IPS-NIHi11 (cell line): ENCODE results near the gene METRN.
A peak's percentile ranks its signal among the peaks of the same experiment; 100 is the strongest.

Experiments used
- DNase-seq: peaks from one replicate; pipeline ENCODE4 v3.0.0; 2012; ENCODE audit warnings: mixed read lengths, low spot score

The METRN gene

DNA sequence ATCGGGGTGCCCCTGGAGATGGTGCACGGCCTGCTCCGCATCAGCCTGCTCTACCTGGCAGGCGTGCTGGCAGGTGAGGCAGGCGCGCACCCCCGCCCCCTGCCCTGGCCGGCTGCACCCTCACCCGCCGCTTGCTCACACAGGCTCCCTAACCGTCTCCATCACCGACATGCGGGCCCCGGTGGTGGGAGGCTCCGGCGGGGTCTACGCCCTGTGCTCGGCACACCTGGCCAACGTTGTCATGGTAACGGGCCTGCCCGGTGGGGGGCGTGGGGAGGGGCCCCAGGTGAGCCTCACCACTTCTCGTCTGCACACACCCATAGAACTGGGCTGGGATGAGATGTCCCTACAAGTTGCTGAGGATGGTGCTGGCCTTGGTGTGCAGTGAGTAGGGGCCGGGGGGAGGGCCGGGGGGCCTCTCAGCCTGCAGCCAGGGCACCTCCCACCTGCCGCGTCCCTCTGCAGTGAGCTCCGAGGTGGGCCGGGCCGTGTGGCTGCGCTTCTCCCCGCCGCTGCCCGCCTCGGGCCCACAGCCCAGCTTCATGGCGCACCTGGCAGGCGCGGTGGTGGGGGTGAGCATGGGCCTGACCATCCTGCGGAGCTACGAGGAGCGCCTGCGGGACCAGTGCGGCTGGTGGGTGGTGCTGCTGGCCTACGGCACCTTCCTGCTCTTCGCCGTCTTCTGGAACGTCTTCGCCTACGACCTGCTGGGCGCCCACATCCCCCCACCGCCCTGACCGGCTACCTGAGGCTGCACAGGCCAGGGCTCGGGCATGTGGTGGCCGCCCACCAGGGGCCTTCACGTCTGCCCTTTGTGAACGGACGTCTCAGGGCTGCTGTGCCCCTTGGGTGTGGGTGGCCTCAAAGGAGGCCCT, 37.4 kb upstream of the METRN start:
- no peak for DNase-seq

DNA sequence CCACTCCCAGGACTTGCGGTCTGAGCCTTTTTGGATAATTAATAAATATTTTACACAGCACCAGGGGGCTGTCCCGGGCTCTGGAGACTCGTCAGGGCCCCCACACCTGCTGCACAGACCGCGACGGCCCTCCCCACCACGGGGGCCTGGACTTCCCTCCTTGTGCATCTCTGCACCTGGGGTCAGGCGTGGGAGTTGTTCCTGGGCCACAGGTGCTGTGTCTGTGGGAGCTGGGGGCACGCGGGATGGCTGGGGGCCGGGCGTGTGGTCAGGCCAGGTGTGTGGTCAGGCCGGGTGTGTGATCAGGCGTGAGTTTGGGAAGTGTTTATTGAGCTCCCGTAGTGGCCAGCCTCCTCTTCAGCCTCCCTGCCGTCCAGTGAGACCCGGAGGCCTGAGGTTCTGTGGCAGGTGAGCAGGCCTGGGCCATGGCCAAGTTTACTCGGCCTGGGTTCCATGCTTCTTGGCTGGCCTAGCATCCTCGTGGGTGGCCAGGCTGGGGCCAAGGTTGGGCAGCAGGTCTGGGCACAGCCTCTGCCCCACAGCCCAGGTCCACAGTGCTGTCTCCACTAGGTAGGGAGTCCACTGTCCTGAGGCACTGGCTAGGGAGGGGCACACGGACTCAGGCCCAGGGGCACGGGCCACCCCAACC, 36.6 kb upstream of the METRN start:
- DNase-seq = no peak

DNA sequence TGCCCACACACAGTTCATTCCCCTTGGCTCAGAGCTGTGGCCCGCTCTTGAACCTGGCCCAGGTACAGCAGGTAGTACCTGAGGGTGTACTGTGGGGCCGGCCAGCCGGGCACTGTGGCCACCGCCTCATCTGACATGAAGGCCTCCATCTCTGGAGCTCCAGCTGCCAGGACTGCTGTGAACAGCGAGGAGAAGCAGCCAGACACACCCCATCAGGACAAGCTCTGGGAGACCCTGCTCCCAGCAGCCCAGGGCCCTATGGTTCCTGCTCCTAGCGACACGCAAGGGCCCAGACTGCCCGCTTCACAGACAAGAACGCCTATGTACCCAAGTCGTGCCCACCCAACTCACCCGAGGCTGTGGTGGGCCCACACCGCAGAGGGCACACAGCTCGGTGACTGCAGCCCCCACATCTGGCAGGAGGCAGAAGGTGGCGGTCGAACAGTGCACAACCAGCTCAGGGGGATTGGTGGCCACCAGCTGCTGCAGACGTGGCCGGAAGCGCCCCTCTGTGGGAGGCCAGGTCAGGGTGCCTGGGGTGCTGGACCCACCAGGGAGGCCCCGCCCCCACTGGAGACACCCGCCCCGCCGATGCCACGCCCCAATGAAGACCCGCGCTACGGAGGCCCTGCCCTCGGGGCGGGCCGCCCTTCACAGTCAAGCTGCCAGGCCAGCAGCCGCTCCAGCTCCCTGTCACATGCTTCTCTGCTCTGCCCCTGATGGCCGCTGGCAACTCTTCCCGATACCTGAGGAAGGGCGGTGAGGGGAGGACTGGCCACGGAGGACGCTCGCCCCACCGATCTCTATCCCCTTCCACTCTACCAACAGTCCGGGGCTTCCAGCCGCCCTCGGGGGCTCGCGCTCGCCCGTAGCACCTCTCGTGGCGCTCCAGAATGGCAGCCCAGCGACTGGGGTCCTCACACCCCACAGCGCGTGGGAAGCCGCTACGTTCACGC, 35.8 kb upstream of the METRN start:
- peak; percentile 73 for DNase-seq

DNA sequence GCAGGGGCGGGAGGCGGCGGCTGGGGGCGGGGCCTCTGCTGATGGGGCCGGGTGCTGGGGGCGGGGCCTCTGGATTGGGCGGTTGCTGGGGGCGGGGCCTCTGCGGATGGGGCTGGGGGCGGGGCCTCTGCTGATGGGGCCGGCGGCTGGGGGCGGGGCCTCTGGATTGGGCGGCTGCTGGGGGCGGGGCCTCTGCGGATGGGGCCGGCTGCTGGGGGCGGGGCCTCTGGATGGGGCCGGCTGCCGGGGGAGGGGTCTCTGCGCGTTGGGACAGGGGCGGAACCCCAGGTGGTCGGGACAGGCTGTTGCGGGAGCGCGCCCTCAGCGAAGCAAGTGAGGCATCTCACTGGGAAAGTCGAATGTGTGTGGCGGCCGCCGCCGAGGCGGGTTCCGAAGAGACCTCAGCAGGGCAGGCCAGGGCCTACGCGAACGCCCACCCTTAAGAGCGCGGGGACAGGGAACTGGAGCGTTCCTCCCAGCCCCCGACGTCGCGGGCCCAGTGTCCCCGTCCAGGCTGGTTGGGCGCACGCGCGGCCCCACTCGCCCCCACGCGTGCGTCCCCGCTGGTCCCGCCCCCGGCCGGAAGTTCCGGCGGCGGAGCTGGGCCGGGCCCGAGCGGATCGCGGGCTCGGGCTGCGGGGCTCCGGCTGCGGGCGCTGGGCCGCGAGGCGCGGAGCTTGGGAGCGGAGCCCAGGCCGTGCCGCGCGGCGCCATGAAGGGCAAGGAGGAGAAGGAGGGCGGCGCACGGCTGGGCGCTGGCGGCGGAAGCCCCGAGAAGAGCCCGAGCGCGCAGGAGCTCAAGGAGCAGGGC, 34.9 kb upstream of the METRN start, which contains the start of gene STUB1:
Gene STUB1 (plus strand): TSS at position 597 of the 811 bp plus-strand sequence. CDS start 116 bp downstream, at position 713.
- DNase-seq = peak; percentile 82

DNA sequence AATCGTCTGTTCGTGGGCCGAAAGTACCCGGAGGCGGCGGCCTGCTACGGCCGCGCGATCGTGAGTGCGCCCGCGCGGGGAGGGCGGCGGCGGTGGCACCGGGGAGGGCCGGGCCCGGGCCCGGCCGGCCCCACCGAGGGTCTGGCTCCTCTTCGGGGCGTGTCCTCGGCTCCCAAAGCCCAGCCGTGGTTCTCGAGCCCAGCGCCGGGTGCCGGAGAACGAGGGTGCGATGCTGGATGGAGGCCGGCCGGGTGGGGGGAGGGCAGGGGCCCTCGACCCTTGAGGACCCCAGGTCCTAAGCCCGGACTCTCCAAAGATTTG, 34.3 kb upstream of the METRN start:
- DNase-seq = no peak

DNA sequence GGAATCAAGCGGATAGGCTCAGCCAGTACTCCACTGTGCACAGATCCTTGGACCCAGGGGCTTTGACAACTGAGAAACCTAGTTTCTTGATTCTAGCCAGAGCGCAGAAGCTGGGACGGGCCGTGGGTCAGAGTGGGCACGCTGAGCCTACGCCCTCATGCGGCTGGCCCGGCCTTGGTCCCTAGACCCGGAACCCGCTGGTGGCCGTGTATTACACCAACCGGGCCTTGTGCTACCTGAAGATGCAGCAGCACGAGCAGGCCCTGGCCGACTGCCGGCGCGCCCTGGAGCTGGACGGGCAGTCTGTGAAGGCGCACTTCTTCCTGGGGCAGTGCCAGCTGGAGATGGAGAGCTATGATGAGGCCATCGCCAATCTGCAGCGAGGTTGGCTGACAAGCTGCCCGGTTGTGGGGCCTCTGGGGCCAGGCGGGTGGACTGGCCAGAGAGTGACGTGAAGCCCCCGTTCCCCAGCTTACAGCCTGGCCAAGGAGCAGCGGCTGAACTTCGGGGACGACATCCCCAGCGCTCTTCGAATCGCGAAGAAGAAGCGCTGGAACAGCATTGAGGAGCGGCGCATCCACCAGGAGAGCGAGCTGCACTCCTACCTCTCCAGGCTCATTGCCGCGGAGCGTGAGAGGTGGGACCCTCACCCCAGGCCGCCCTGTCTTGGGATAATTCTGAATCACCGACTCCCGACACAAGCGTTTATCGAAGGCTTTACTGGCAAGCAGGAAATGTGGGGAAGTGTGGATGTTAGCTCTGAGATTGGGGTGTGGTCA, 33.8 kb upstream of the METRN start:
- no peak for DNase-seq

DNA sequence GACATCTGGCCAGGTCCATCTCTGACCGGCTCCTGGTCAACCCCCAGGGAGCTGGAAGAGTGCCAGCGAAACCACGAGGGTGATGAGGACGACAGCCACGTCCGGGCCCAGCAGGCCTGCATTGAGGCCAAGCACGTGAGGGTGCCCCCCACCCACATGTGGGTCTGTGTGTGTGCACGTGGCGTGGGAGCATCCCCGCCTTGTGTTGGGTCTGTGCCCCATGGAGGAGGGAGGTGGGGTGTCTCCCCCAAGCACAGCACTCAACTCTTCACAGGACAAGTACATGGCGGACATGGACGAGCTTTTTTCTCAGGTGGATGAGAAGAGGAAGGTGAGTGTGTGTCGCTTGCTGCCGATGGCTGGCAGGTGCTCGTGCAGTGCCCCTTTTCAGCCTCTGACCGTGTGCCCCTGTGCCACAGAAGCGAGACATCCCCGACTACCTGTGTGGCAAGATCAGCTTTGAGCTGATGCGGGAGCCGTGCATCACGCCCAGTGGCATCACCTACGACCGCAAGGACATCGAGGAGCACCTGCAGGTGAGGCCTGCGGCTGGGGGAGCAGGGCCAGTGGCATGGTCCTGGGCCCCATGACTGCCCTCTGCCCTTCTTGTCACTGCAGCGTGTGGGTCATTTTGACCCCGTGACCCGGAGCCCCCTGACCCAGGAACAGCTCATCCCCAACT, 33.0 kb upstream of the METRN start:
- DNase-seq = no peak

DNA sequence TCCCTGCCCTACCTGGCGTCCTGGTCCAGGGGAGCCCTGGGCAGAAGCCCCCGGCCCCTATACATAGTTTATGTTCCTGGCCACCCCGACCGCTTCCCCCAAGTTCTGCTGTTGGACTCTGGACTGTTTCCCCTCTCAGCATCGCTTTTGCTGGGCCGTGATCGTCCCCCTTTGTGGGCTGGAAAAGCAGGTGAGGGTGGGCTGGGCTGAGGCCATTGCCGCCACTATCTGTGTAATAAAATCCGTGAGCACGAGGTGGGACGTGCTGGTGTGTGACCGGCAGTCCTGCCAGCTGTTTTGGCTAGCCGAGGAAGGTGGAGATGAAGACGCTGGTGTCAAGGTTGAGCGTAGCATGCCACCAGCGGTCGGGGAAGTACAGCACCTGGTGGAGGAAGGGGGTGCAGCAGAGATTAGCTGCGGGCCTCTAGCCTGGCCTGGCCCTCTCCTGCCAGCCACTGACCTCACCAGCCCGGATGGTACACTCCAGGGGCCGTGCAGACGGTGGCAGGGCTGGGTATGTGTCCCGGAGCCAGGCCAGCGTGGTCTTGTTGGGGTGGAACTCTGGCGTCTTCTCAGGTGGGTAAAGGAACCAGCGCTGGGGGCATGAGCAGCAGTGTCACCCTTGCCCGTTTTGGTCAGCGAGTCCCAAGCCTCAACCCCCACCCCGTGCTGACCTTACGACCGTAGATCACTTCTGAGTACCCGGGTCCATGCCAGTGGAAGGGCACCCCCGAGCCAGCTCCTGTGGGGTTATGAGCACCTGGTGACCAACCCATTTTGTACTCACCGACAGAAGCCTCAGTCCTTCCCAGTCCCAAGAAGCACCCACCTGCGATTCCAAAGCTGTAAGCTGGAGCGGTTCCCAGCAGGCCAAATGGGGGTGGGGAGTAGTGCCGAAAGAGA, 32.2 kb upstream of the METRN start:
- DNase-seq = no peak

DNA sequence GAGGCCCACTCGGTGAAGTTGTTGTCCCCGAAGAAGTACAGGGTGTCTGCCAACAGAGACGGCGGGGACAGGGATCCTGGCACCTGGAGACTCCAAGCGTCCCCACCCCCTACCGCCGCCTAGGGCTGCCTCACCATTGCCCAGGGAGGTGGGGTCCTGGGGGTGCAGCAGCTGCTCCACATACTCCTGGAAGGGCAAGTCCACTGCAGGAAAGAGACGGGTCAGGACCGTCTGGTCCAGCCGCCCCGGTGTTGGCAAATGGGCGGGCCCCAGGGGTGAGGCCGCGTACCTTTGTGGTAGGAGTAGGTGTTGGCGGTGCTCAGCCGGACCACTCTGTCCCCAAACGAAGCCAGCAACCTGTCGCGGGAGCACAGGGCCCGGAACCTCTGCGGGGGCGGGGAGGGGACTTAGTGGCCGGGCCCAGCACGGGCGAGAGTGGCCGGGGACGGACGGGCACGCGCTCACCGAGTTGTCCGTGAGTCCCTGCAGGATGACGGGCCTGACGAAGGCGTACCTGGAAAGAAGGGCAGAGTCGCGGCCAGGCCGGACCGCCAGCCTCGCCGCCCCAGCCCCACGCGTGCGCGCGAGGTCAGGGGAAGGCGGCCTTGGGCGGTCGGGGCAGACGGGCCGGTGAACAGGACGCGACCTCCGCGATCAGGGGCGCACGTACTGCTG, 31.4 kb upstream of the METRN start:
- DNase-seq = no peak

DNA sequence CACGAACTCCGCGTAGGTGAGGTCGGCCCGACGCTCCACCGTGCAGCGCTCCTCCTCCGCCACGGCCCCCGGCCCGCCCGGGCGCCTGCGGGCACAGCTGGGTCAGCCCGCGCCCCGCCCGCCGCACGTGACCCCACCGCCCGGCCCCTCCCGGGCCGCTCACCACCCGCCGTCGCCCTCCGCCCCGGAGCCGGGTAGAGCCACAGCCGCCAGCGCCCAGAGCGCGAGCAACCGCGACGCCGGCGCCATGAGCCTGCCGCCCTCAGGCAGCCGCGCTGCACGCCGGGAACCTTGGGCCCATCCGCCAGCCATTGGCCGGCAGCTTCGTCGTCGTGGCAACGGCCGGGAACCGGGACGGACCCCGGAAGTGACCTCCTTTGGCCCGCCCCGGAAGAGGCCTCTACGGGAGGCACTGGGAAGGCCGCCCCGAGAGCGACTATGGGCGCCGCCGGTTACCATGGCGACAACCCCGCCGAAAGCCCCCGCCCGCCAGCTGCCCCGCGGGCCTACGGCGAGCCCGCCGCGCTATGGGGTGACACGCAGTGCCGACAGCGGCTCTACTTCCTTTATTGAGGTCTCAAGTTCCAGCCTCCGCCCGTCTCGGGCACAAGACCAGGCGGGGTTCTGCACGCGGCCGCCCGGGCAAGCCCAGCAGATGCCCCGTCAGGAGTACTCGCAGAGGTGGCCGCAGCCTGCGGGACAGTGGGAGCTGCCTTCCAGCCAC, 30.7 kb upstream of the METRN start, which contains the start of gene JMJD8:
Gene JMJD8 (minus strand): TSS at position 264 of the 724 bp plus-strand sequence. CDS start 15 bp downstream, at position 249.
- peak; percentile 92 for DNase-seq

DNA sequence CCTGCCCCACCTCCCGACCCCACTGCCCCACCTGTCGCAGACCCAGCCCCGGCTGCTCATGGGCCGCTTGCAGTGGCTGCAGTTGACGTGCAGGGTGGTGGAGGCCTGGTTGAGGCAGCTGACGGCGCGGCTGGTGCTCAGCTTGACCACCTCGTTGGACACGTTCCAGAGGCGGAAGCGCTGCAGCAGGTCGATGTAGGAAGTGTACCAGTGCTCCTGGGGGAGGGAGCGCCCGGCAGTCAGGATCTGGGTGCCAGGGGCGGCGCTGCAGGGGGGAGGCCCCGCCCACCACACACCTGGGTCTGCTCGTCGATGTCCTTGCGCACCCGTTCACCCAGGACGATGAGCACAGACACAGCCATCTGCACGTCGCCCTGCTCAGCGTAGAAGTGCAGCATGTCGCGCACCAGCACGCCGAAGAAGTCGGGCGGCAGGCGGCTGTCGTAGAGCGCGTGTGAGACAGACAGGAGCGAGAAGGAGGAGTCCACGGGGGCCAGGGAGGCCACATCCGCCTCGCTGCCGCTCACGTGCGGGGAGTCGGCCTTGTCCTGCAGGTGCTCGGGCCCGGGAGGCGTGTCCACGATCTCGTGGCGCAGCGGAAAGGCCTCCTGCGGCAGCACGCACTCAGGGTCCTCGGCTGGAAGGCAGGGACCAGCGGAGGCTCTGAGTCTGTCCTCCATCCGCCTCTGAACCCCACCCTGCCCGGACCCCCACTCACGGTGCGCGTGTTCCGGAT, 29.8 kb upstream of the METRN start:
- no peak for DNase-seq

DNA sequence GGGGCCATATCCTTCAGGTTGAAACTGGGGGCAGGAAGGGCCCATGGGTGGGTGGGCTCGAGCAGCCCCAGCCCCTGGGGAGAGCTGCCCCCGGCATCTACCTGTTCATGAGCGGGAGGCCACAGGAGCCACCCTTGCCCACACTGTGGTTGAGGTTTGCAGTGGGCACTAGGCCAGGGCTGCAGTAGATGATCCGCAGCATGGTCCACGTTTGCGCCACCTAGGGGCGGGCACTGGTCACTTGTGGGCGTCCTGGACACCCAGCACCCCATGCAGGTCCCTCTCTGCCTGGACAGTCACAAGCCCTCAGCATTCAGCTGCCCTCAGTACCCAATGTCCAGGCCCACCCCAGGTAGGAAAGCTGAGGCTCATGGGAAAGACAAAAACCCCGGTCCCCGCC, 29.0 kb upstream of the METRN start:
- peak; percentile 54 for DNase-seq

DNA sequence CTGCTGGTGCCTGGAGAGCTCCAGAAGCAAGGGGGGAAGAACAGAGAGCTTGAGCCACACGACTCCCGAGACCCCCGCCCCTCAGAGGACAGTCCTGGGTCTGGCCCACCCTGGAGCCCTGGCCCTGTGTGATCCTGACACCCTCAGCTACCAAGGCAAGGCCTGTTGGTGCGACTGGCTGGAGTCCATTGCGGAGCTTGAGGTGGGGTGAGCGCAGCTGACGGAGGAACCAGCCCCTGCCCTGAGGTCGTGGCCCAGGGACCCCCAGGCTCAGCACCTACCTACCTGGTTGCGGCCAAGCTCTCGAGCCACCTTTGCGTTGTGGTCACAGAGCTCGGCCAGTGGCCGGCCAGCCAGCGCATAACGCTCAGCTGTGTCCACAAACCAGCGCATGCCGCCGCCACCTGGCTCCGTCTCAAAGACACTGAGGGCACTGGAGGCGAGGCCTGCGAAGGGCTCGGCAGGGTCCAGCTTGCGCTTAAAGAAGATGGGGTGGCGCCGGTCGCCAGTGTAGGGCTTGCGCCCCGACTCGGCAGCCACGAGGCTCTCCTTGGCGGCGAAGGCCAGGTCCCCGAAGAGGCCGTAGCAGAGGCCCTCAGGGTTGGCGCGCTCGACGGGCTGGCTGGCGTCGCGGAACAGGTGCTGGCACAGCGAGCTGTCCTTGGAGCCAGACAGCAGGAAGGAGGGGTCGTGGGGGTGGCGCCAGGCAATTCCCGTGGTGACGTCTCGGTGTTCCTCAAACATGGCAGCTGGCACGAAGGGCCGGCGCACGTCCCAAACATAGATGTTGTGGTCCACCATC, 28.3 kb upstream of the METRN start:
- DNase-seq = no peak

DNA sequence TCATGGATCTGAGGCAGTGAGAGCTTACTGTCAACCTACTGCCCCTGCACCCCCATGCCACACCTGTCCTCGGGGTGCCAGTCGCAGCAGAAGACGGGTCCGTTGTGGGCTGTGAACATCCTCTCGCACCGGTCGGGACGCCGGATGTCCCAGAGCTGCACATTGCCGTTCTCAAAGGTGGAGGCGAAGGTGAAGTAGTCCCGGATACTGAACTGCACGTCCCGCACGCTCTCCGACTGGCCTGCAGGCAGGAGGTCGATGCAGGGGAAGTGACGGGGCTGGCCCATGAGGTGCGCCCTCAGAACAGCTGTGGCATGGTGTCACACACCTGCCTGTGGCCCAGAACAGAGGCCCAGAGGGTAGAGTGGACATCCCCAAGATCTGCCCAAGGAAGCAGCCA, 27.4 kb upstream of the METRN start:
- DNase-seq = no peak

DNA sequence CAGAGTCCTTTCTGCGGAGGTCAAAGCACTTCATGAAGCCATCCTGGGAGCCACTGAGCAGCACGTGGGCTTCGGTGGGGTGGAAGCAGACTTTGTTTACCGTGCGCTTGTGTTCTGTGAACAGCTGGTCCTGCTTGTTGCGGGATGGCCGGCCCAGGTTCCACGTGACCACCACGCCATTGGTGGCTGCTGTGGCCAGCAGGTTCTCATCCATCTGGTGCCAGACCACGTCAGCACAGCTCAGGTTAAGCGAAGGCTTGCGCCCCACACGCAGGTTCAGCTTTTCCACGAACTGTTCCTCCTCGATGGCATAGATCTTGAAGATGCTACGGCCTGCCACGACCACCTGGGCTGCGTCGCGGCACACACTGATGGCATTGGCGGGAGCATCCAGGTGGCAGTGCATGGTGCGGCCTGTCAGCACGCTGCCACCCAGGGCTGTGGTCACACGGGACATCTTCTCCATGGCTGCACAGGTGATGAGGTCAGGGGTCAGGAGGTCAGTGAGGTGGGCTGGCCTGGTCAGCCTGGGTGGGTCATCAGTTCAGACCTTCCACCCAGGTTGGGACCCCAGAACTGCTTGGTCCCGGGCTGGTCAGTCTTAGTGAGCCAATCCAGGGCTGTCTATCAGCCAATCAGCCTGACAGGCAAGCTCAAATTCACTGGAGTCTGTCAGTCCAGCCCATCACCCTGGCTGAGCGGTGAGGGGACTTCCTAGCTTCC, 25.6 kb upstream of the METRN start:
- DNase-seq = no peak
